GM21825 (cell line): Measurements from ENCODE around the gene IGSF11.
"Not testable (repeated sequence)": the region's sequence is repeated elsewhere in the genome, so short reads cannot be mapped to it uniquely, and the experiment has no call there.

Experiments
- ATAC-seq: cut with Tn5 transposase; IDR thresholded peaks from one replicate; pipeline ENCODE4 v1.9.1; 2021; ENCODE audit warnings: mild to moderate bottlenecking, moderate library complexity; ENCODE audit not compliant: unreplicated experiment

The IGSF11 gene

GRCh38 chr3:119034256-119035013 is at the start of gene IGSF11:
TSS of gene IGSF11 (minus strand) at chr3:119034846. CDS start at chr3:119034582, 264 bp downstream.
- peak; percentile 98 for ATAC-seq

GRCh38 chr3:119080364-119080763 is 45.7 kb upstream of the IGSF11 start:
- ATAC-seq = no peak

GRCh38 chr3:119073258-119074001 is 38.8 kb upstream of the IGSF11 start:
- ATAC-seq = no peak

- not testable (repeated sequence) for ATAC-seq
Observed at GRCh38 chr3:119072451-119072850, 37.8 kb upstream of the IGSF11 start.

GRCh38 chr3:119069725-119070124 is 35.1 kb upstream of the IGSF11 start:
- ATAC-seq = no peak

- no peak for ATAC-seq
Observed at GRCh38 chr3:119063471-119063870, 28.8 kb upstream of the IGSF11 start.

- no peak for ATAC-seq
Observed at GRCh38 chr3:119062892-119063291, 28.2 kb upstream of the IGSF11 start.

GRCh38 chr3:119044593-119044992 is 9.9 kb upstream of the IGSF11 start:
- no peak for ATAC-seq

GRCh38 chr3:119042162-119042561 is 7.5 kb upstream of the IGSF11 start:
- no peak for ATAC-seq

- ATAC-seq = no peak
Observed at GRCh38 chr3:119035014-119035346, 334 bp upstream of the IGSF11 start.

GRCh38 chr3:119033393-119034255 is 1.0 kb downstream of the IGSF11 start:
- ATAC-seq = no peak

- no peak for ATAC-seq
Observed at GRCh38 chr3:119025171-119025795, 9.4 kb downstream of the IGSF11 start.

- ATAC-seq = no peak
Observed at GRCh38 chr3:119019767-119020518, 14.7 kb downstream of the IGSF11 start.

GRCh38 chr3:119018690-119019463 is 15.8 kb downstream of the IGSF11 start:
- no peak for ATAC-seq

- ATAC-seq = no peak
Observed at GRCh38 chr3:119015942-119016341, 18.7 kb downstream of the IGSF11 start.

GRCh38 chr3:119013951-119014350 is 20.7 kb downstream of the IGSF11 start:
- no peak for ATAC-seq

- no peak for ATAC-seq
Observed at GRCh38 chr3:119011528-119011927, 23.1 kb downstream of the IGSF11 start.

GRCh38 chr3:118997190-118997589 is 37.5 kb downstream of the IGSF11 start:
- ATAC-seq = no peak

GRCh38 chr3:118991775-118992174 is 42.9 kb downstream of the IGSF11 start:
- no peak for ATAC-seq
